Fibroblast of upper back skin (primary cell): Measurements from ENCODE around the gene LIMA1.
"Not testable (repeated sequence)": the region's sequence is repeated elsewhere in the genome, so short reads cannot be mapped to it uniquely, and the experiment has no call there.

Experiments used
- DNase-seq: peaks from one replicate; pipeline ENCODE4 v3.0.0-alpha.2; 2013

The LIMA1 gene

DNA sequence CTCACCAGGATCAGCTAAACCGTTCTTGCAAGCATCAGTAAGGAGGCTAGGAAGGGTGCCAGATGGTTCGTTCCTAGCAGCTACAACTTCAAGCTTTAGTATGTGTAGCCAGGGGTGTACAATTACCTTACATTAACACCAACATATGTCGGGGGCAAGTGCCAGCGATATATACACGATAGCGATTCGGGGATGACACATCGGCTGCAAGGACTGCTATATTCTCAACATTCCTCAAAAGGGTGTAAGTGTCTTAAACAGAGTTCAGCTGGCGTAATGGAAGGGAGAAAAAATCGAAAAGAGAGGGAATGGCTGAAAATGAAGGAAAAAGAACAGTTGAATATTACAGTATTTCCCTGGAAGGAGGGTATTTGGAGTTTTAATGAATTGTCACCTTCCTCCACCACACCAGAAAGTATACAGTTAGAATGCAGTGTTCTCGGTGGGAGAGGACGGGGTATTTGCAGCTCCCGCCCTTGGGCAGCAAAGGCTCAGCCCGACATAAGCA, 545 bp downstream of the LIMA1 start:
- DNase-seq: peak; percentile 41

DNA sequence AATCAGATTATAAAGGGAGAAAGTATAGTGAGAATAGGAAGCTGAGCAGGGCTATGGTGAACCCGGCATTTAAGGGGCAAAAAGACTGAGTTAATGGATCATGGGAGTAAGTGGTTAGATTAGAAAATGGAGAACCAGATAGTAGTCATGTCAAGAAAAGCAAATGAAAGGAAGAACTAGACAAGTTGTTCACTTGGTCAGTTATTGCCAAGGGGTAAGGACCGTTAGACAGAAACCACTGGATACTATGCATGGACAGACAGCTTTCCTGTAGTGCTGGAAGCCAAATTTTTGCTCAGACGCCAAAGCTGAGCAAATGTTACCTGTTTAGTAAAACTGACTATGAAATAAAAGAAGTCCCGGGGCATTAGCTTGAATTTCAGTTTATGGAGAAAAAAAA, 3.8 kb downstream of the LIMA1 start:
- DNase-seq: no peak

GRCh38 chr12:50276912-50277671, 6.2 kb downstream of the LIMA1 start:
- DNase-seq: no peak

DNA sequence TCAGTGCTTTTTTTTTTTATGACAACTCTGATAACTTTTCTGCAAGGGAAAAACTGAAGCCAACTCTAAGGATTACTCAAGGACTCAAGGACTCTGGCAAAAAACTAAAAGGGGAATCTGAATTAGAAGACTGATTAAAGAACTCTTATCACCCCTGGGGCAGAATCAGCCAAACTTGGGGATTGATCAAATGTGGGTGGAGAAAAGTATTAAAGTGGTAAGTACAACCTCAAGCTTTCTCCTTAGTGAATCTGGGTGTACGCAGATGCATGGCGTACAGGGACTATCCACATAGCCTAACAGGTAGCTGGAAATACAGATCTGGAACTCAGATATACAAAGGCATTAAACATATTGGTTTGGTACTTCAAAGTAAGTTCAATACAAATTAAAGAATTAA, 7.3 kb downstream of the LIMA1 start:
- no peak for DNase-seq

- no peak for DNase-seq
Measured at GRCh38 chr12:50275556-50275955, 7.8 kb downstream of the LIMA1 start.

DNA sequence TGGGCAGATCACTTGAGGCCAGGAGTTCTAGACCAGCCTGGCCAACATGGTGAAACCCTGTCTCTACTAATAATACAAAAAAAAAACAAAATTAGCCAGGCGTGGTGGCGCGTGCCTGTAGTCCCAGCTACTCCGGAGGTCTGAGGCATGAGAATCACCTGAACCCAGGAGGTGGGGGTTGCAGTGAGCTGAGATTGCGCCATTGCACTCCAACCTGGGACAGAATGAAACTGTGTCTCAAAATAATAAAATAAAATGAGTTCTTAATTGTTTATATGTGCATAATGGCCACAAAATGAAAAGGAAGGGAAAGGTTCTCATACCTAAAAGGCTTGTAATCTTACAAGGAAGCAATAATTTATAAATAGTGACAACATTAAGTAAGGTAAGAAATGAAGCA, 8.2 kb downstream of the LIMA1 start:
- not testable (repeated sequence) for DNase-seq

GRCh38 chr12:50271724-50272247, 11.5 kb downstream of the LIMA1 start:
- no peak for DNase-seq

- no peak for DNase-seq
Measured at GRCh38 chr12:50268482-50268881, 14.8 kb downstream of the LIMA1 start.

DNA sequence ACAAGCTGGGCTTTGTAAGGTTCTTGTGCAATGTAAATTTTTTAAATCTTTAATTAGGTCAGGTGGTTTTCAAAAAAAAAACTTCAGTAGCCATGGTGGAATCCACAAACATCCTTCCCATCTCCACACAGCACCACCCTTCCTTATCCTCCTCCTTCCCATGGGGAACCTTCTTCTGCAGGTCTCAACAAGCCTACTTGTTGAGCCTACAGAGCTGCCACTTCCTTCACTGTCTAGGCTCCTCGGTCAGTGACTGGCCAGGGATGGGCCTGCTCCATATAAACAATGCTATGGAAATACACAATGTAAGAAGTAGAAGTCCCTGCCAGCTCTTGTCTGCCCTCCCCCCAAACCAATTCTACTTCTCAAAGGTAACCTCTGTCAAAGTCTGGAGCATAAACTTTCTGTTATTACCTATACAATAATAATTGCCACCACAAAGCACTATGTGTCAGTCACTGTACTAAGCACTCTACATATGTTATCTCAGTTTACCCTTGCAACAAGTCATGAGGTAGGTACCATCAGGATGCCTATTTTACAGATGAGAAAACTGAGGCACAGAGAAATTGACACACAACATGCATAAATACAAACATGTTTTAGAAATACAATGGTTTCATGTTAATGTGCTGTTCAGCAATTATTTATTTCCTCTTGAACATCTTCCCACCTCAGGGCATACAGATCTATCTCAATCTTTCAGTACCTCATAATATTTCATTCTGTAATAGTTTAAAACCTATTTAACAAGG, 17.4 kb downstream of the LIMA1 start:
- DNase-seq: no peak

DNA sequence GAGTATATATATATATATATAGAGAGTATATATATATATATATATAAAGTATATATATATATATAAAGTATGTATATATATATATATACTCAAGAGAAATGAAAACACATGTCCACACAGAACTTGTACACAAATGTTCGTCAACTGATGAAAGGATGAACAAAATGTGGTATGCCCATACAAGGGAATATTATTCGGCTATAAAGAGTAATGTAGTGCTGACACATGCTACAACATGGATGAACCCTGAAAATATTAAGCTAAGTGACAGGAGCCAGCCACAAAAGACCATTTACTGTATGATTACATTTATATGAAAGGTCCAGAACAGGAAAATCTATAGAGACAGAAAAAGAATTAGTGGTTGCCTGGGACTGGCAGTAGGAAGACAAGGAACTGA, 19.5 kb downstream of the LIMA1 start:
- no peak for DNase-seq

DNA sequence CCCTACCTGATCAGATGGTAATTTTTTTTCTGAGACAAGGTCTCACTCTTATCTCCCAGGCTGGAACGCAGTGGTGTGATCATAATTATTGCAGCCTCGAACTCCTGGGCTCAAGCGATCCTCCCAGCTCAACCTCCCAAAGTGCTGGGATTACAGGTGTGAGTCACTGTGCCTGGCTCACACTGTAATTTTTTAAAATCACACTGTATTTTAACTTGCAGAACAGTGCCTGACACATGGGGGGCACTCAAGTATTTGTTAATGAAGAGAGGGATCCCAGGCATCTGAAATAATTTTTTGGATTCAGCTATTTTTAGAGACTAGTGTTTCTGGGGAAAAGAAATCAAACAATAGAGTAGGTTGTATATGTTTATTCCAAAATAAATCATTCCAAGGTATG, 21.7 kb downstream of the LIMA1 start:
- peak; percentile 18 for DNase-seq

GRCh38 chr12:50258167-50258551, 25.2 kb downstream of the LIMA1 start:
- DNase-seq: no peak

- DNase-seq: peak; percentile 53
Measured at GRCh38 chr12:50257236-50258166, 25.8 kb downstream of the LIMA1 start.

DNA sequence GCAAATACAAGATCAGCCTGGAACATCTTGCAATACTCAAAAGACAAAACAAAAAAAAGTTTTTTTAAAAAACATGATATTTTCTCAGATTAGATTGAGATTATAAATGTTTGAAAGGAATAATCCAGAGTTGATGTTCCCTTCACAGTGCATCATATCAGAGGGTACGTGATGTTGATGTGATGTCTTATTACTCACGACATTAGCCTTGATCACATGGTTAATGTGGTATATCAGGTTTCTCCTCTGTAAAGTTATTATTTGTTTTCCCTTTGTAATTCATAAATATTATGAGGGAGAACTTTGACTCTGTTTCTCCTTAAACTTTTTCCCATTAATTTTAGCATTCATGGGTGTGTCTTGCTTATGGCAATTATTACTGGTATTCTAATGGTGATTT, 26.6 kb downstream of the LIMA1 start:
- no peak for DNase-seq

DNA sequence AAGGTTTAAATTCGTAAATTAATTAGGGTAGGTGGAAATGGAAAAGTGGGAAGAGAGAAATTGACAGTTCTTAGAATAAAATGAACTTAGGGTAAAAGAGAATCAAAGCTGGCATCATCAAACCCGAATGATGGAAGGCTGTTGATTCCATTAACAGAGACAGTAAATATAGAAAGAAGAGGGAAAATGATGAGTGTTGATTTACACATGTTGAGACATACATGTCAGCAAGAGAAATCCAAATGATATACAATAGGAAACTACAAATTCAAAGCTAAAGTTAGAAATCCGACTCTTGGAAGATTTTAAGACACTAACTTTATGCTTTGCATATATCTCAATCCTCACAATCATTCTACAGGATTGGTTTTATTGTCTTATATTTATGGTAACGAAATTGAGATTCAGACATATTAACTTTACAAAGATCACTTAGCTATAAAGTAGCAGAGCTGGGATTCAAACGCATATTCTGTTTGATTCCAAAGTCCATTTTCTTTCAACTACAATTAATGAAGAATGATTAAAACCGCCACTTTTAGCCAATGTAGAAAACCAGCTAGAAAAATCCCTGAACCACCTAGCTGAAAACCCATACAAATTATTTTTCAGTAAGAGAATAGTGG, 30.2 kb downstream of the LIMA1 start:
- no peak for DNase-seq

- DNase-seq: no peak
Measured at GRCh38 chr12:50251619-50252252, 31.6 kb downstream of the LIMA1 start.

DNA sequence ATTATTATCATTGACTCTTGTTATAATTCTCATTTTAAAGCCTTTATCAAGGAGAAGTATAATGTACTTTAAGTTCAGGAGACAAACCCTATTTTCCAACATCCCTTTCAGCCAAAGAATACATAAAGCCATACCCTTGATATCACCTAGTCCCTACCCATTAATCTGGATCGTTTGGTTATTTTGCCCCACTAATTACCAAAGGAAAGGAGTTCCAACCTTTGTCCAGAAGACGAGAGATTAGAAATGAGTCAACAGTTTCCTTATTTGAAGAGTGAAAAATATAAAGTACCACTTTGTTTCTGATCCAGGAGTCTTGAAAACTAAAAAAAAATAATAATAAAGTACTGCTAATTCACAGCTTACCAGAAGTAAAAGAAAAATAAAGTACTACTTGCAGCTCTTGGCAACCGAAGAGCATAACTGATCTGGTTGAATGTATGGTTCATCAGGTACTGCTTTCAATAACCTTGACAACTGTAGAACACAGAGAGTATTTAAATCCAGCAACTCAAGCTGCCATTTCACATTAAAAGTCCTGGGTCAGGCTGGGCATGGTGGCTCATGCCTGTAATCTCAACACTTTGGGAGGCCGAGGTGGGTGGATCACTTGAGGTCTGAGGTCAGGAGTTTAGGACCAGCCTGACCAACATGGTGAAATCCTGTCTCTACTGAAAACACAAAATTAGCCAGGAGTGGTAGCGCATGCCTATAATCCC, 33.7 kb downstream of the LIMA1 start:
- no peak for DNase-seq

- DNase-seq: no peak
Measured at GRCh38 chr12:50248883-50249282, 34.4 kb downstream of the LIMA1 start.

- no peak for DNase-seq
Measured at GRCh38 chr12:50248411-50248810, 34.9 kb downstream of the LIMA1 start.

- not testable (repeated sequence) for DNase-seq
Measured at GRCh38 chr12:50247665-50248064, 35.7 kb downstream of the LIMA1 start.
